ENCODE results near the gene FBL. TPM values are rescaled to one million over a fixed set of nuclear protein-coding genes. Genes with fewer than 3 reads are reported as not detected.

Gene FBL
- total RNA-seq, 1 experiment from 2014 or later = 437 TPM

GRCh38 chr19:39843919-39844793 lies 2.0 kb downstream of the FBL start:
- TF ChIP-seq CTCF (conservative IDR thresholded peaks at IDR 0.05) = peak; percentile 79
- TF ChIP-seq EZH2 (IDR thresholded peaks at IDR 0.05; ENCODE audit: low read depth) = no peak
- no peak overlapping the region for H3K27ac ChIP-seq
- H3K9me3 ChIP-seq (ENCODE audit: insufficient read depth, low read depth) = no peaks in the 10 kb centered on the region
- ChIA-PET POLR2A (ENCODE audit: unreplicated experiment) (interaction anchor here (0.5 to 0.6 kb wide), 3 partner anchors 44 to 441 kb away, joined by 3 to 14 read pairs (median 5); no protein-coding TSS in a partner anchor), CTCF (interaction anchor here (0.6 to 1.5 kb wide), 6 partner anchors 15 to 1522 kb away, joined by 3 to 8 read pairs (median 3); no protein-coding TSS in a partner anchor)
- intact Hi-C loops (cut with micrococcal nuclease; ENCODE audit: unreplicated experiment) = loop anchor here (5.0 kb wide), 2 partner anchors 172 to 292 kb away; no protein-coding TSS in a partner anchor
- no peaks in the 10 kb centered on the region for H3F3A ChIP-seq (ENCODE audit: insufficient read depth, low read depth)
- H3K36me3 ChIP-seq (ENCODE audit: low read depth) = peaks cover 7% of the 10 kb centered on the region
- no peak for DNase-seq
- peak overlapping the region; percentile 96; the same call in 1 of the 2 replicates for H3K4me3 ChIP-seq
- peaks cover 23% of the 10 kb centered on the region for H3K4me1 ChIP-seq (replicated peaks; ENCODE audit: insufficient read depth)
- H3K4me2 ChIP-seq = peak overlapping the region; percentile 74
- peaks cover 62% of the 10 kb centered on the region for H3K79me2 ChIP-seq (ENCODE audit: low read depth)
- no TSS peak for BruUV-seq (replicated peaks)
- H3K9me2 ChIP-seq (ENCODE audit: insufficient read depth) = no peaks in the 10 kb centered on the region
- no peak overlapping the region for H2AFZ ChIP-seq
- H3K27me3 ChIP-seq (ENCODE audit: insufficient read depth, low read depth) = no peaks in the 10 kb centered on the region
- H4K20me1 ChIP-seq (ENCODE audit: insufficient read depth) = peaks cover 54% of the 10 kb centered on the region

- peaks cover 23% of the 10 kb centered on the region for H3K4me1 ChIP-seq (replicated peaks; ENCODE audit: insufficient read depth)
- peaks cover 62% of the 10 kb centered on the region for H3K79me2 ChIP-seq (ENCODE audit: low read depth)
- H3K9me3 ChIP-seq (ENCODE audit: insufficient read depth, low read depth) = no peaks in the 10 kb centered on the region
- ChIA-PET POLR2A (ENCODE audit: unreplicated experiment) (no interaction called here), CTCF (interaction anchor here (1.5 kb wide), 1 partner anchor 50 kb away, joined by 13 read pairs; no protein-coding TSS in a partner anchor)
- no peak for DNase-seq
- no peaks in the 10 kb centered on the region for H3F3A ChIP-seq (ENCODE audit: insufficient read depth, low read depth)
- H2AFZ ChIP-seq = no peak overlapping the region
- no peak overlapping the region for H3K4me2 ChIP-seq
- H3K27me3 ChIP-seq (ENCODE audit: insufficient read depth, low read depth) = no peaks in the 10 kb centered on the region
- BruUV-seq (replicated peaks) = no TSS peak
- H3K9me2 ChIP-seq (ENCODE audit: insufficient read depth) = no peaks in the 10 kb centered on the region
- intact Hi-C loops (cut with micrococcal nuclease; ENCODE audit: unreplicated experiment) = loop anchor here (5.0 kb wide), 2 partner anchors 171 to 291 kb away; no protein-coding TSS in a partner anchor
- peaks cover 59% of the 10 kb centered on the region for H4K20me1 ChIP-seq (ENCODE audit: insufficient read depth)
- H3K4me3 ChIP-seq = no peak overlapping the region
- H3K27ac ChIP-seq = no peak overlapping the region
- peaks cover 18% of the 10 kb centered on the region for H3K36me3 ChIP-seq (ENCODE audit: low read depth)
- TF ChIP-seq CTCF (conservative IDR thresholded peaks at IDR 0.05) (no peak; the same call in 1 of the 2 replicates), EZH2 (IDR thresholded peaks at IDR 0.05; ENCODE audit: low read depth) (no peak)
Observed at GRCh38 chr19:39842693-39843435, 3.3 kb downstream of the FBL start.

- Histone ChIP-seq H3K27me3 (ENCODE audit: insufficient read depth, low read depth) (no peaks in the 10 kb centered on the region), H3K9me2 (ENCODE audit: insufficient read depth) (no peaks in the 10 kb centered on the region), H3K79me2 (ENCODE audit: low read depth) (peaks cover 62% of the 10 kb centered on the region), H3K4me1 (replicated peaks; ENCODE audit: insufficient read depth) (peaks cover 15% of the 10 kb centered on the region), H3K4me3 (no peak overlapping the region), H2AFZ (no peak overlapping the region), H3K27ac (no peak overlapping the region), H4K20me1 (ENCODE audit: insufficient read depth) (peaks cover 59% of the 10 kb centered on the region), H3K4me2 (no peak overlapping the region), H3K36me3 (ENCODE audit: low read depth) (peaks cover 37% of the 10 kb centered on the region), H3F3A (ENCODE audit: insufficient read depth, low read depth) (no peaks in the 10 kb centered on the region), H3K9me3 (ENCODE audit: insufficient read depth, low read depth) (no peaks in the 10 kb centered on the region)
- ChIA-PET CTCF (no interaction called here), POLR2A (ENCODE audit: unreplicated experiment) (no interaction called here)
- TF ChIP-seq EZH2 (IDR thresholded peaks at IDR 0.05; ENCODE audit: low read depth) (no peak), CTCF (conservative IDR thresholded peaks at IDR 0.05) (no peak)
- intact Hi-C loops (cut with micrococcal nuclease; ENCODE audit: unreplicated experiment) = loop anchor here (5.0 kb wide), 2 partner anchors 169 to 289 kb away; no protein-coding TSS in a partner anchor
- no peak for DNase-seq
- BruUV-seq (replicated peaks) = no TSS peak
Observed at GRCh38 chr19:39841041-39841440, 5.1 kb downstream of the FBL start.

Measured in PC-9 (cell line).